HL-60 (cell line): ENCODE results near the gene MS4A7.
A peak's percentile ranks its signal among the peaks of the same experiment; 100 is the strongest.

Experiments used
- DNase-seq, 2 experiments: peaks; one replicate each; pipeline ENCODE4 v3.0.0-alpha.2; 2010 to 2020; ENCODE audit warnings: low read depth in 1 of 2, low spot score in 1 of 2
- H3K27ac ChIP-seq: fragments of 250-450 bp; sonication (Bioruptor Pico); replicated peaks from 2 replicates; pipeline ENCODE4 v1.5.1; 2020; ENCODE audit warnings: mild to moderate bottlenecking, moderate library complexity
- H3K27me3 ChIP-seq: fragments of 250-450 bp; sonication (Bioruptor Pico); 2 replicates; pipeline ENCODE4 v1.5.1; 2021; ENCODE audit warnings: mild to moderate bottlenecking, moderate library complexity; ENCODE audit not compliant: insufficient read depth, poor library complexity, severe bottlenecking
- H3K4me3 ChIP-seq: replicated peaks from 2 replicates; pipeline ENCODE4 v1.5.1; 2011; ENCODE audit warnings: mild to moderate bottlenecking, control low read depth, low read length; ENCODE audit not compliant: insufficient read depth
- GABPA ChIP-seq: IDR thresholded peaks from 2 replicates; pipeline ENCODE4 v1.6.1; 2012; ENCODE audit warnings: low read depth
- POLR2AphosphoS5 ChIP-seq: IDR thresholded peaks from 2 replicates; pipeline ENCODE4 v1.6.1; 2012; ENCODE audit warnings: low read depth
- SPI1 ChIP-seq: IDR thresholded peaks from 2 replicates; pipeline ENCODE4 v1.6.1; 2012; ENCODE audit warnings: low read depth, mild to moderate bottlenecking, borderline replicate concordance
- TF ChIP-seq, protein P1 (sequence below): IDR thresholded peaks from 2 replicates; pipeline ENCODE4 v1.6.1; 2012; ENCODE audit warnings: low read depth; ENCODE audit not compliant: insufficient replicate concordance
- TF ChIP-seq, protein P2 (sequence below): IDR thresholded peaks from one replicate; pipeline ENCODE4 v1.5.1; 2011; ENCODE audit warnings: low read length, control low read depth, inconsistent platforms; ENCODE audit not compliant: insufficient read depth

MS4A7 gene

DNA sequence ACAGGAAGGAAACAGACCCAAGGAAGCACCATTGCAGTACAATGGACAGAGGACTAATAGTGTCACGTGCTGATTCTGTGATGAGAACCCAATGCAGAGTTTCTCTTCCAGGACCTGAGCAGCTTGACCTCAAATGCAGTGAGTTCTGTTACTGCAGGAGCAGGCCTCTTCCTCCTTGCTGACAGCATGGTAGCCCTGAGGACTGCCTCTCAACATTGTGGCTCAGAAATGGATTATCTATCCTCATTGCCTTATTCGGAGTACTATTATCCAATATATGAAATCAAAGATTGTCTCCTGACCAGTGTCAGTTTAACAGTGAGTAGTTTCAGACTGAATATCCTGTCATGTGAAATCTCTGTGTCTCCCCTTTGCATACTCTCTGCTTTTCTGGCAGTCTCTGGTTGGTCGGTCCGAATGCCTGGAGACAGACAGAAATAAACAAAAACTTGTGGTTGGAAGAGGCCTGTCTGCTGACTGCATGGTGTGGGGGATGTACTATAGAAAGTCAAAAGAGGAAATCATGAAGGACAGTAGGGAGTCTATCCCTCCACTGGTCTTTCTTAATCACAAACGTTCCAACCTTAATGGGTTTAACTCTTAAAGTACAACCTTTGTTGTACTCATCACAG, 11.1 kb downstream of the MS4A7 start:
- Histone ChIP-seq H3K27me3 (no peaks in the 10 kb centered on the region), H3K27ac (peak overlapping the region; percentile 74), H3K4me3 (no peak overlapping the region)
- peak; percentile 66 to 71 for DNase-seq
- TF ChIP-seq, protein P1, sequence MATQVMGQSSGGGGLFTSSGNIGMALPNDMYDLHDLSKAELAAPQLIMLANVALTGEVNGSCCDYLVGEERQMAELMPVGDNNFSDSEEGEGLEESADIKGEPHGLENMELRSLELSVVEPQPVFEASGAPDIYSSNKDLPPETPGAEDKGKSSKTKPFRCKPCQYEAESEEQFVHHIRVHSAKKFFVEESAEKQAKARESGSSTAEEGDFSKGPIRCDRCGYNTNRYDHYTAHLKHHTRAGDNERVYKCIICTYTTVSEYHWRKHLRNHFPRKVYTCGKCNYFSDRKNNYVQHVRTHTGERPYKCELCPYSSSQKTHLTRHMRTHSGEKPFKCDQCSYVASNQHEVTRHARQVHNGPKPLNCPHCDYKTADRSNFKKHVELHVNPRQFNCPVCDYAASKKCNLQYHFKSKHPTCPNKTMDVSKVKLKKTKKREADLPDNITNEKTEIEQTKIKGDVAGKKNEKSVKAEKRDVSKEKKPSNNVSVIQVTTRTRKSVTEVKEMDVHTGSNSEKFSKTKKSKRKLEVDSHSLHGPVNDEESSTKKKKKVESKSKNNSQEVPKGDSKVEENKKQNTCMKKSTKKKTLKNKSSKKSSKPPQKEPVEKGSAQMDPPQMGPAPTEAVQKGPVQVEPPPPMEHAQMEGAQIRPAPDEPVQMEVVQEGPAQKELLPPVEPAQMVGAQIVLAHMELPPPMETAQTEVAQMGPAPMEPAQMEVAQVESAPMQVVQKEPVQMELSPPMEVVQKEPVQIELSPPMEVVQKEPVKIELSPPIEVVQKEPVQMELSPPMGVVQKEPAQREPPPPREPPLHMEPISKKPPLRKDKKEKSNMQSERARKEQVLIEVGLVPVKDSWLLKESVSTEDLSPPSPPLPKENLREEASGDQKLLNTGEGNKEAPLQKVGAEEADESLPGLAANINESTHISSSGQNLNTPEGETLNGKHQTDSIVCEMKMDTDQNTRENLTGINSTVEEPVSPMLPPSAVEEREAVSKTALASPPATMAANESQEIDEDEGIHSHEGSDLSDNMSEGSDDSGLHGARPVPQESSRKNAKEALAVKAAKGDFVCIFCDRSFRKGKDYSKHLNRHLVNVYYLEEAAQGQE = peak; percentile 87
- TF ChIP-seq, protein P2, sequence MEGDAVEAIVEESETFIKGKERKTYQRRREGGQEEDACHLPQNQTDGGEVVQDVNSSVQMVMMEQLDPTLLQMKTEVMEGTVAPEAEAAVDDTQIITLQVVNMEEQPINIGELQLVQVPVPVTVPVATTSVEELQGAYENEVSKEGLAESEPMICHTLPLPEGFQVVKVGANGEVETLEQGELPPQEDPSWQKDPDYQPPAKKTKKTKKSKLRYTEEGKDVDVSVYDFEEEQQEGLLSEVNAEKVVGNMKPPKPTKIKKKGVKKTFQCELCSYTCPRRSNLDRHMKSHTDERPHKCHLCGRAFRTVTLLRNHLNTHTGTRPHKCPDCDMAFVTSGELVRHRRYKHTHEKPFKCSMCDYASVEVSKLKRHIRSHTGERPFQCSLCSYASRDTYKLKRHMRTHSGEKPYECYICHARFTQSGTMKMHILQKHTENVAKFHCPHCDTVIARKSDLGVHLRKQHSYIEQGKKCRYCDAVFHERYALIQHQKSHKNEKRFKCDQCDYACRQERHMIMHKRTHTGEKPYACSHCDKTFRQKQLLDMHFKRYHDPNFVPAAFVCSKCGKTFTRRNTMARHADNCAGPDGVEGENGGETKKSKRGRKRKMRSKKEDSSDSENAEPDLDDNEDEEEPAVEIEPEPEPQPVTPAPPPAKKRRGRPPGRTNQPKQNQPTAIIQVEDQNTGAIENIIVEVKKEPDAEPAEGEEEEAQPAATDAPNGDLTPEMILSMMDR = no peak
- TF ChIP-seq SPI1 (peak; percentile 82; the same call in 1 of the 2 replicates), GABPA (no peak)

DNA sequence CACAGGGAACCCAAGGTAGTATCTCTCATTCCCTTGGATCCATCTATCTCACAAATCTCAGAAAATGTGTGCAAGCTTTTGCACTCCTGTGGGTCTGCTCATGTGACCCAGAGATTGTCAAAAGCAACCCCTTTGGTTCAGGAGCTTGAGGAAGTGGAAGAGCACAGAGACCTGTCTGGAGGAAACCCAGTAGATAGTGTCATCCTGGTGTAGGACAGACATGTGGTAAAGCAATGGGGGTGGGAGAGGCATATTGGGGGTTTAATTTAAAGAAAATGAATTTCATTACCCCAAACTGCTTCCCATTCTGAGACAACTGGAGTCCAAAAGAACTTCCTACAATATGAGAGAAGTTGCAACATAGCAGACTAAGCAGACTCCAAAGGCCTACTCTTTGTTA, 12.1 kb downstream of the MS4A7 start:
- no peak overlapping the region for H3K4me3 ChIP-seq

DNA sequence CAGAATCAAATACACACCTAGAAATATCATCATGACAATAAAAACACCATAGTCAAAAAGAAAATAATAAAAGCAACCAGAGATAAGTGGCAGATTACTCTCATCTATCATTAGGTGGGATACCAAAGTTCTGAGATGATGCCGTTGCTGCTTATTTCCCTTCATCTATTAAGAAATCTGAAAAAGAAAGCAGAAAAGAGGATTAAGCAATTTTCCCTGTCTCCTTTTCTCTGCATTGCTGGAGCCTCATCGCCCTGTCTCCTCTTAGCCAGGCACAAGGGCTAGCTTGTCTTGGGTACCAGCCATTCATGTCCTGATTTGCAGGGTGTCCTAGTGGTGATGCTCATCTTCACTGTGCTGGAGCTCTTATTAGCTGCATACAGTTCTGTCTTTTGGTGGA, 14.0 kb downstream of the MS4A7 start:
- TF ChIP-seq POLR2AphosphoS5 (no peak), SPI1 (no peak), GABPA (no peak)
- TF ChIP-seq, protein P2 = no peak
- TF ChIP-seq, protein P1 = no peak
- Histone ChIP-seq H3K4me3 (no peak overlapping the region), H3K27me3 (no peaks in the 10 kb centered on the region), H3K27ac (no peak overlapping the region)
- no peak for DNase-seq

More for the DNA sequence above, 12.1 kb downstream of the MS4A7 start:
- H3K27me3 ChIP-seq = no peaks in the 10 kb centered on the region
- peak; percentile 49; the same call in 1 of the 2 replicates for TF ChIP-seq SPI1
- TF ChIP-seq POLR2AphosphoS5 = no peak
- TF ChIP-seq, protein P2 = no peak
- TF ChIP-seq, protein P1 = no peak
- no peak for TF ChIP-seq GABPA
- peak in 1 of 2 experiments; percentile 58 for DNase-seq
- peak overlapping the region; percentile 74 for H3K27ac ChIP-seq
